Testis (tissue), 5 donors: ENCODE results near the gene SHC2. TPM values are rescaled to one million over a fixed set of nuclear protein-coding genes. Genes with fewer than 3 reads are reported as not detected.
A peak's percentile ranks its signal among the peaks of the same experiment; 100 is the strongest.

Experiments
- DNase-seq: peaks from one replicate; pipeline ENCODE4 v3.0.0-alpha.2; 2019
- H3K27ac ChIP-seq, 2 donors: fragments of 200-600 bp; sonication (generic); one replicate each; pipeline ENCODE4 v1.5.1; 2019
- H3K27me3 ChIP-seq: fragments of 200-600 bp; sonication (generic); one replicate; pipeline ENCODE4 v1.5.1; 2019
- H3K36me3 ChIP-seq: fragments of 200-600 bp; sonication (generic); one replicate; pipeline ENCODE4 v1.5.1; 2017; ENCODE audit warnings: low read depth; ENCODE audit errors: missing control alignments
- H3K4me1 ChIP-seq: fragments of 200-600 bp; sonication (generic); one replicate; pipeline ENCODE4 v1.5.1; 2019
- H3K4me3 ChIP-seq, 2 donors: fragments of 200-600 bp; sonication (generic); one replicate each; pipeline ENCODE4 v1.5.1; 2017 to 2019
- H3K9me3 ChIP-seq: fragments of 200-600 bp; sonication (generic); one replicate; pipeline ENCODE4 v1.5.1; 2017
- CTCF ChIP-seq, 3 experiments: fragments of 450-650 bp in 2 of 3; fragments of 200-600 bp in 1 of 3; sonication (generic) in 1 of 3; IDR thresholded peaks; one replicate each; pipeline ENCODE4 v1.5.1; 2016 to 2019; ENCODE audit warnings: antibody characterized with exemption in 3 of 3, mild to moderate bottlenecking in 2 of 3, moderate library complexity in 1 of 3
- POLR2A ChIP-seq: fragments of 450-650 bp; IDR thresholded peaks from one replicate; pipeline ENCODE4 v1.6.1; 2017; ENCODE audit warnings: antibody characterized with exemption, mild to moderate bottlenecking, moderate library complexity
- WGBS, 2 donors: methylation state at CpG; one replicate each; pipeline ENCODE4 v1.1.5; 2018; 5-methylcytosine and 5-hydroxymethylcytosine counted together
- intact Hi-C: fragments of 100-400 bp; cut with DNase I; formaldehyde crosslinking; loops from one replicate; pipeline ENCODE4 v1.15.1; 2023; ENCODE audit warnings: low total_unique reads
- long read RNA-seq, 2 donors: transcript quantifications; one replicate each; lab custom pipeline, GENCODE V29; 2026
- polyA plus RNA-seq: library from polyadenylated mRNA; stranded (reverse); fragments of 350-450 nt; fragmentation: Illumina TruSeq; extraction: RNeasy Lipid Tissue Mini Kit (QIAGEN cat#74804); gene quantifications from one replicate; pipeline ENCODE4 v1.2.3, GENCODE V29; 2014; ENCODE audit warnings: low read depth, low replicate concordance; ENCODE audit not compliant: insufficient read depth
- total RNA-seq, 2 donors: library from RNA; depleted of rRNA; stranded (reverse); fragments of >200 nt; gene quantifications; one replicate each; pipeline ENCODE4 v1.2.3, GENCODE V29; 2016

SHC2 gene, protein sequence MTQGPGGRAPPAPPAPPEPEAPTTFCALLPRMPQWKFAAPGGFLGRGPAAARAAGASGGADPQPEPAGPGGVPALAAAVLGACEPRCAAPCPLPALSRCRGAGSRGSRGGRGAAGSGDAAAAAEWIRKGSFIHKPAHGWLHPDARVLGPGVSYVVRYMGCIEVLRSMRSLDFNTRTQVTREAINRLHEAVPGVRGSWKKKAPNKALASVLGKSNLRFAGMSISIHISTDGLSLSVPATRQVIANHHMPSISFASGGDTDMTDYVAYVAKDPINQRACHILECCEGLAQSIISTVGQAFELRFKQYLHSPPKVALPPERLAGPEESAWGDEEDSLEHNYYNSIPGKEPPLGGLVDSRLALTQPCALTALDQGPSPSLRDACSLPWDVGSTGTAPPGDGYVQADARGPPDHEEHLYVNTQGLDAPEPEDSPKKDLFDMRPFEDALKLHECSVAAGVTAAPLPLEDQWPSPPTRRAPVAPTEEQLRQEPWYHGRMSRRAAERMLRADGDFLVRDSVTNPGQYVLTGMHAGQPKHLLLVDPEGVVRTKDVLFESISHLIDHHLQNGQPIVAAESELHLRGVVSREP
- total RNA-seq (10 to 100 TPM; 57.8 to 67.3 TPM), polyA plus RNA-seq (26.7 TPM)
- long read RNA-seq, donor 1, partial matches to known transcripts, result 0 of 4 reads
- long read RNA-seq, donor 1, other reads (novel, unspliced or antisense), result 0 of 4 reads
- long read RNA-seq, donor 2, partial matches to known transcripts, result 0 of 4 reads
- long read RNA-seq, donor 2, other reads (novel, unspliced or antisense), result 0 of 4 reads

- no peak for TF ChIP-seq CTCF (IDR thresholded peaks at IDR 0.05)
- no peak for TF ChIP-seq POLR2A
- Histone ChIP-seq H3K27ac (peak within 1 kb of the TSS; percentile 79 to 84), H3K27me3 (no peaks in the 10 kb centered on the region), H3K4me1 (peaks cover 8% of the 10 kb centered on the region), H3K36me3 (no peaks in the 10 kb centered on the region), H3K9me3 (no peaks in the 10 kb centered on the region), H3K4me3 (peak within 1 kb of the TSS; percentile 70 to 77)
- WGBS, 2 donors, result 1% methylated on average over 61 of the region's 85 CpGs; no CpG with 5 or more reads in 1 of the 2 donors
- no peak for DNase-seq
- intact Hi-C loops, result no loop called here
These were observed at the start of gene SHC2 for GRCh38 chr19:460877-461720. TSS of gene SHC2 (minus strand) at chr19:461033. CDS start at chr19:460996, 37 bp downstream.

GRCh38 chr19:508204-509150, 47.6 kb upstream of the SHC2 start:
- WGBS, 2 donors, result 49 to 56% methylated on average over 20 to 32 of the region's 32 CpGs

DNA sequence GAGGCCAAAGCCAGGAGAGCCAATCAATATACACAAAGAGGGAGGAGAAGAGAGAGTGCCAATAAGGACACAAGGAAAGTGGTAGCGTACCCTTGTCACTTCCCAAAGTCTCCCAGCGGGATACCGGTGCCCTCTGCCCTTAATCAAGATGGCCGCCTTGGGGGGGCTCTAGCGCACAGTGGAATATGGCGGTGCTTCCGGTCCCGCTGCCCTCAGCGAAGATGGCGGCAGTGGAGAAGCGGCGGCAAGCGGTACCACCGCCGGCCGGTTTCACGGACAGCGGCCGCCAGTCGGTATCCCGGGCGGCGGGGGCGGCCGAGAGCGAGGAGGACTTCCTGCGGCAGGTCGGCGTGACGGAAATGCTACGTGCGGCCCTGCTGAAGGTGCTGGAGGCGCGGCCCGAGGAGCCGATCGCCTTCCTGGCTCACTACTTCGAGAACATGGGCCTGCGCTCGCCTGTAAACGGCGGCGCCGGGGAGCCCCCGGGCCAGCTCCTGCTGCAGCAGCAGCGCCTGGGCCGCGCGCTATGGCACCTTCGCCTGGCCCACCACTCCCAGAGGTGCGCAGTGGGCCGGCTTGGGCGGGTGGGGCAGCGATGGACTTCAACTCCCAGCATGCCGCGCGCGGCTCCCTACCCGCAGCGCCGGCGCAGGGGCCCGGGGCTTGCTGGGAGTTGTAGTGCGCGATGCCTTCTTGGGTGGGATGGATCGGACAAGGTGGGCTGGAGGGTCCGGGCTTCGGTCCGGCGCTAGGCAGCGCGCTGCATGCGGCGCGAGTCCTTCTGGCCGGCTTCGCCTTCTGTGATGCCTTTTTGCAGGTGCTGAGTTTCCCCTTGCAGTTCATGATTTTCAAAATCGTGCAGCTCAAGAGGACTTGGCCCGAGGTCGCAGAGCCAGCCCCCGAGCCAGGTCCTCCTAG, 46.7 kb upstream of the SHC2 start, which contains the start of gene TPGS1:
Gene TPGS1 (plus strand): TSS at position 212 of the 918 bp plus-strand sequence. CDS start 10 bp downstream, at position 222.
- intact Hi-C loops, result no loop called here
- 1% methylated on average over 32 to 76 of the region's 81 CpGs for WGBS, 2 donors
- peak; percentile 89 for DNase-seq

More at GRCh38 chr19:508204-509150, 47.6 kb upstream of the SHC2 start:
- intact Hi-C loops, result no loop called here
- no peaks in the 10 kb centered on the region for H3K27me3 ChIP-seq
- no peak for DNase-seq
- H3K9me3 ChIP-seq, result no peaks in the 10 kb centered on the region
- no peak for TF ChIP-seq CTCF (IDR thresholded peaks at IDR 0.05)
- H3K27ac ChIP-seq, result peak overlapping the region in 1 of 2 donors; percentile 89
- no peaks in the 10 kb centered on the region for H3K36me3 ChIP-seq
- H3K4me1 ChIP-seq, result peaks cover 14% of the 10 kb centered on the region
- H3K4me3 ChIP-seq, result peak overlapping the region; percentile 88 to 96

More for the DNA sequence above, 46.7 kb upstream of the SHC2 start, which contains the start of gene TPGS1:
- Histone ChIP-seq H3K4me1 (peaks cover 14% of the 10 kb centered on the region), H3K27me3 (no peaks in the 10 kb centered on the region), H3K27ac (peak within 1 kb of the TSS; percentile 81 to 89), H3K36me3 (no peaks in the 10 kb centered on the region), H3K9me3 (no peaks in the 10 kb centered on the region), H3K4me3 (peak within 1 kb of the TSS; percentile 88 to 96)
- TF ChIP-seq POLR2A, result no peak
- TF ChIP-seq CTCF (IDR thresholded peaks at IDR 0.05), result peak in 1 of 3 experiments; percentile 46
